GM18511 (cell line): Measurements from ENCODE around the gene SNRNP200.

Source experiments
- ATAC-seq: cut with Tn5 transposase; IDR thresholded peaks from one replicate; pipeline ENCODE4 v1.9.1; 2021; ENCODE audit warnings: mild to moderate bottlenecking, moderate library complexity; ENCODE audit not compliant: unreplicated experiment

The SNRNP200 gene

DNA sequence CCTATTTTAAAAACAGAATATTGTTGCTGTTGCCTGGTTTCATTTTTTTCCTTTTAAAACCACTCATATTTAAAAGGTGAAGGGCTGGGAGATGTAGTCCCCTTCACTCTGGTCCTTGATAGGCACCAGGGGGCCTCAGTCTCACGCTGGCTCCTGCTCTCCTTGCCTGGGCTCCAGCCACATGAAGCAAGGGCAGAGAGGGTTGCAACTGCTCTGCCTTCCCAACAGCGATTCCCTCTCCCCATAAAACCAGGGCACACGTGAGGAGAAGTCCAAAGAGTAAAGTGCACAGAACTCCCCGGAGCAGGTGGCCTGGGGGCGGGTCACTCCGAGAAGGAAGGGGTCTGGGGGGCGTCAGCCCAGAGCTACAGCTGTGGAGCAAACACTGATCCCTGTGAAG lies 52.3 kb downstream of the SNRNP200 start:
- ATAC-seq: no peak

DNA sequence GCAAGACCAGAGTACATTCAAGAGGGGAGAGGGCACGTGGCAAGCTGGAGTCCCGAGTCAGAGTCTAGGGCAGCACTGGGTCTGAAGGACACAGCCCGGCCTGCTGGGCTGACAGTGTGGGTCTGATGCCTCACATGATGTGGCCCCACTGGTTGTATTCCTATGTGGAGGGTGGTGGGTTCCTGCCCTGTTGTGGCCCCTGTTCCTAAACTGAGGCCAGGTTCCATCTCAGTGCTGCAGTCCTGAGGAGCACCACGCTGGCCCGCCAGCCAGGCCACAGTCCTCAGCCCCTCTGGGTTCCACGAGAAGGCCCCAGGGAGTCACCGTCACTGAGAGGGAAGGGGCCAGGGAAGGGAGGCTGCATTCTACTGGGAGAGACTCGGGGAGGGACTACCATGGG lies 52.8 kb downstream of the SNRNP200 start:
- ATAC-seq: no peak

- no peak for ATAC-seq
Measured at GRCh38 chr2:96251721-96252292, 53.5 kb downstream of the SNRNP200 start.

GRCh38 chr2:96250188-96250587 lies 55.2 kb downstream of the SNRNP200 start:
- no peak for ATAC-seq

- ATAC-seq: no peak
Measured at GRCh38 chr2:96249654-96250053, 55.7 kb downstream of the SNRNP200 start.

DNA sequence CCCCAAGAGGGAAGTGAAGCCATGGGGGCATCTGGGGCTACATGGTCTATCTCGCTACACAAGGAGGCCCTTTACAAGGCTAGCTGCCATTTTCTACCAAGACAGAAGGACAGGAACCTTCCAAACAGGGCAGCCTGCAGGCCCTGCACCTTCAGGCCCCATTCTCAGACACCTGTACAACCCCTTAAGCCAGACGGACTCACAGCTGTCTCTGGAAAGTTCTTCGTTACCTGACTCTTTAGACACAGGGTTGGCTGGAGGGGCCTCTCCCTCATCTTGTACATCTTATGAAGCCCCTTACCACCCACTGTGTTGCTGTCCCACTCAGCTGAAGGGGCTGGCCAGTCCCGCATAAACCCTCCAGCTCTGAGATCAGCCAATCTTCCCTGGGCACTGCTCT lies 56.7 kb downstream of the SNRNP200 start:
- no peak for ATAC-seq

DNA sequence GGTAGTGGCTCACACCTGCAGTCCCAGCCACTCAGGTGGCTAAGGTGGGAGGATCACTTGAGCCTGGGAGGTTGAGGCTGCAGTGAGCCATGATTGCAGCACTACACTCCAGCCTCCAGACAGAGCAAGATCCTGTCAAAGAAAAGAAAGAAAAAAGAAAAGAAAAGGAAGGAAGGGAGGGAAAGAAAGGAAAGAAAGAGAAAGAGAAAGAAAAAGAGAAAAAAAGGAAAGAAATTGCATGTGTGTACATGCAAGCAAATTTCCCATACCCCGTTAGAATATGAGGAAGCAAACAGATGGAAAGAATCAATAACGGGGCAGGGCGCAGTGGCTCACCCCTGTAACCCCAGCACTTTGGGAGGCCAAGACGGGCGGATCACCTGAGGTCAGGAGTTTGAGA lies 57.5 kb downstream of the SNRNP200 start:
- no peak for ATAC-seq

- no peak for ATAC-seq
Measured at GRCh38 chr2:96247009-96247408, 58.3 kb downstream of the SNRNP200 start.

DNA sequence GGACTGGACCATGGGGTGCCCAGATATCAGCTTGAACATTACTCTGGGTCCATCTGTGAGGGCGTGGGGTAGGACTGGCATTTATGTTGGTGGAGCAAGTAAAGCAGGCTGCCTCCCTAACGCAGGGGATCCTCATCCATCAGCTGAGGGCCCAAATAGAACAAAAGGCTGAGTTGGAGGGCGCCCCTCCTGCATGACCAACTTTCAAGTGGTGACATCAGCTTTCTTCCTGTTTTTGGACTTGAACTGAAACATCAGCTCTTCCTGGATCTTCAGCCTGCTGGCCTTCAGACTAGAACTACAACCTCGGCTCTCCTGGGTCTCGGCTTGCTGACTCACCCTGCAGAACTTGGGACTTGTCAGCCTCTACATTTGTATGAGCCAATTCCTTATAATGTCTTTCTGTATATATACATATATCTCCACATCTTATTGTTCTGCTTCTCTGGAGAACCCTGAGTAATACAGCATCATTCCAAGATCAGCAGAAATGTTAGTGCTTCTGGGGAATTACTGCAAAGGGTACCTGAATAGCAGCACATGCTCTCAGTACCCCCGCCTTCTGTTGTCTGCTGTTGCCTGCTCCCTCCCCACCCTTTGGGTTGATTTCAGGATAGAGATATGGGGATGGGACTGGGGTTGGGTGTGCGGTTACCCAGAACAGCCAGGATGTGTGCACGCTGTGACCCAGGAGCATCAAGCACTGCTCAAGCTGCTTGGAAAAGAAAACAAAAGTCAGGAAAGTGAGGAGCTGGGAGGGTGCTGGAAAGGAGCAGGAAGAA lies 59.5 kb downstream of the SNRNP200 start:
- no peak for ATAC-seq

GRCh38 chr2:96243843-96244242 lies 61.5 kb downstream of the SNRNP200 start:
- ATAC-seq: no peak

- peak; percentile 94 for ATAC-seq
Measured at GRCh38 chr2:96241900-96242611, 63.3 kb downstream of the SNRNP200 start.

DNA sequence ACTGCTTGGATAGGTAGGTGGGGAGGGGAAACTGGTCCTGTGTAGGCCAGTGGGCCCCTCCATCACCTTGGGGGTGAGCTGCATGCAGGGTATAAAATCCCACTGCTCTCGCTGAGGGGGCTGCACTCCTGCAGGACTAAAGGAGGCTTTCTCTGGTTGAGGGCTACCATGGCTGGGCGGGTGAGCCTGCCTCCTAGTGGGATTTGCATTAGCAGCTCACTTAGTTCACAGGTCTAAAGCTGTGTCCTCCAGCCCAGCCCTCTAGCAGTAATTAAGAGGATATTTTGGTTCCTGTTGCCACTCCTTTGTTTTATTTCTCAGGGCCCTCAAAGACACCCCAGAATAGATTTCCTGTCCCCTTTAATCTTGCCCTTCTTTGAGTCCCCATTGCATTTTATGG lies 64.1 kb downstream of the SNRNP200 start:
- no peak for ATAC-seq

DNA sequence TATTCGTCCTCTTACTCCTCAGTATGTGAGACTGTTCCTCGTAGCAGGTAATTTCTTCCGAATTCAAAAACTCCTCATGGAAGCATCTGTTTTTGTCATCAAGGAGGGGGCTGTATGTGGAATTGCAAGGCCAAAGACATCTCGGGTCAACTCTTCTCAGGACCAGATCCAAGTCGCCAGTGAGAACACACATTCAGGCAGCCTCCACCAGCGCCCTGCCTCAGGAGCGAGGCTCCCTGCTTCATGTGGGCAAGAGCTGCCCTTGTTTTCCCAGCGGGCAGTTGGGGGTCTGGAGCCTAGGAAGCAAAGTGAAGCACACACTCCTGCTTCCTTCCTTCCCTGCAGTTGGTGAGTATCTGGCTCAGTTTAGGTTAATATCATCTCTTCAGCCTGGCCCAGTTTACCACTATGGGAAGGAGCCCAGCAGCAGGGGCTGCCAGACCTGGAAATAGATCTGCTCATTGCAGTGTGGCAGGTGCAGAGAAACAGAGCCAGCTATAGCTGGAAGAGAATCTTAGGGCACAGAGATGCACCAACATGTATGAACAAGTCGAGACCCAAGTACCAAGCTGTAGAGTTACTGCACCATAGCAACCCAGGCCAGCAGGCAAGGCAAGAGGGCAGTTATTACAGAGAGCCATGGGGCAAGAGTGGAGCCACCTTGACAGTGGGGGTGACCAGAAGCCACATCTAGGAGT lies 64.9 kb downstream of the SNRNP200 start:
- no peak for ATAC-seq

GRCh38 chr2:96239745-96240264 lies 65.5 kb downstream of the SNRNP200 start:
- no peak for ATAC-seq

DNA sequence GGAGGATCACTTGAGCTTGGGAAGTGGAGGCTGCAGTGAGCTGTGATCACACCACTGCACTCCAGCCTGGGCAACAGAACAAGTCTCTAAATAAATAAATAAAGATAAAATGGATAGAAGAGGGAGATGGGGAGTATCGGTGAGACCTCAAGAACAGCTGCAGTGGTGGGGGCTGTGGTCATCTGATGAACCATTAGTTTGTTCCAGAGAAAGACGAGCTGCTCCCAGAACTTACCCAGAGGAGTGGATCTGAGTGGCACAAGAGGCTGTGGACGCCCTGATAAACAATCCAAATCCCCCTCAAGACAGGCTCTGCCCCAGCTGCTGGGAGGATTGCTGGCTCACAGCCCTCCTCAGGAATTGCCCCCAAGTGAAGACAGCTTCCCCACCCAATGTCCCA lies 66.3 kb downstream of the SNRNP200 start:
- ATAC-seq: no peak

DNA sequence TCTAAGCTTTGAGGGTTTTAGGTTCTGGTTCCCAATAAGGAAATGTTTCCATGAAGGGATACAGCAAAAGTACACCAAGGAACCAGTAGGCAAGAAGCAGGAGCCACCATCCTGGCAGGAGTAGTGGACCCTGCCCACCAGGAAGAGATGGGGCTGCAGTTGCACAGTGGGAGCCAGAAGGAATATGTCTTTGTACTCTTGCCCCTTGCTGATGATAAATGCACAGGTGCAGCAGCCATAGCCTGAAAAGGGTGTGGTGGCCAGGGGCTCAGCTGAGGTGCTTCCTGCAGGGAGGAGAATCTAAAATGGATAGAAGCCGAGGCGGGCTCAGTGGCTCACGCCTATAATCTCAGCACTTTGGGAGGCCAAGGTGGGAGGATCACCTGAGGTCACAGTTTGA lies 67.1 kb downstream of the SNRNP200 start:
- ATAC-seq: no peak

- ATAC-seq: no peak
Measured at GRCh38 chr2:96236882-96237281, 68.5 kb downstream of the SNRNP200 start.

- ATAC-seq: peak; percentile 96
Measured at GRCh38 chr2:96233880-96234316, 71.4 kb downstream of the SNRNP200 start.

- no peak for ATAC-seq
Measured at GRCh38 chr2:96233436-96233835, 71.9 kb downstream of the SNRNP200 start.

GRCh38 chr2:96231316-96231715 lies 74.0 kb downstream of the SNRNP200 start:
- no peak for ATAC-seq

DNA sequence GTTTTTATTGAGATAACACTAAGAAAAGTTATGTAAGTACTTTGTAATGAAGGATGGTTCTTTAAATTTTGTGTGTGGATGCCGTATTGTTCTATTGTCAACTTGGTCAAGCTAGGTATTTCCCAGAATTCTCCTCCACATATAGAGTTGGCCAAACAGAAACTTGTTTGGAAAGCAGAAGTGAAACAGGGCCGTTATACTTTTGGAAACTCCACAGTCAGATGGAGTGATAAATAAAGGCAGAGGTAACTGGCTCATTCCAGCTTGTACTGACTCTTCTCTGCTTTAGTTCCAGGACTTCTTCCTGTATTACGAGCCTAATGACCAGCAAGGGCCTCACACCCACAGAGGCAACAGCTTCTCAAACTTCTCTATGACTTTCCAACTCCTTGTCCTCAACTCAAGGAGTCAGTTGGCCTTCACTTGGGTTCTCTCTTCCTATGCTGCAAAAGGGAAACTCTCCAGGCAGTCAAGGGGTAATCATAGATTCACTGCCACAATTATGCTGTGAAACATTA lies 80.3 kb downstream of the SNRNP200 start:
- ATAC-seq: peak; percentile 93
